HCT116 (cell line): ENCODE results near the gene FAM184A.

Source experiments
- POLR2A ChIP-seq: IDR thresholded peaks from 2 replicates; pipeline ENCODE4 v1.7.0; 2011; ENCODE audit warnings: borderline replicate concordance; ENCODE audit not compliant: insufficient read depth, insufficient read length; ENCODE audit errors: extremely low read depth
- POLR2AphosphoS5 ChIP-seq: IDR thresholded peaks from 2 replicates; pipeline ENCODE4 v1.6.1; 2011; ENCODE audit warnings: mild to moderate bottlenecking, low read depth, low read length, moderate library complexity
- TCF7L2 ChIP-seq: IDR thresholded peaks from 2 replicates; pipeline ENCODE4 v1.7.0; 2011; ENCODE audit warnings: borderline replicate concordance, inconsistent platforms; ENCODE audit not compliant: insufficient read depth, insufficient read length; ENCODE audit errors: extremely low read depth
- YY1 ChIP-seq: IDR thresholded peaks from 2 replicates; pipeline ENCODE4 v1.6.1; 2011; ENCODE audit warnings: low read length, low read depth, moderate library complexity, mild to moderate bottlenecking; ENCODE audit not compliant: insufficient replicate concordance; ENCODE audit errors: extremely low read depth
- TF ChIP-seq, protein P1 (sequence below), 3 experiments: fragments of 200-600 bp in 1 of 3; sonication (generic) in 1 of 3; IDR thresholded peaks in 2 of 3; conservative IDR thresholded peaks in 1 of 3; 2 replicates each; pipeline ENCODE4 v1.5.1; 2012 to 2017; ENCODE audit warnings: low read depth in 2 of 3, low read length in 2 of 3, antibody characterized with exemption in 1 of 3, borderline replicate concordance in 1 of 3, control low read depth in 1 of 3, mild to moderate bottlenecking in 1 of 3, mixed read lengths in 1 of 3, mixed run types in 1 of 3, moderate library complexity in 1 of 3; ENCODE audit not compliant: insufficient read depth in 1 of 3

- no peak for TF ChIP-seq POLR2A
- TF ChIP-seq, protein P1, sequence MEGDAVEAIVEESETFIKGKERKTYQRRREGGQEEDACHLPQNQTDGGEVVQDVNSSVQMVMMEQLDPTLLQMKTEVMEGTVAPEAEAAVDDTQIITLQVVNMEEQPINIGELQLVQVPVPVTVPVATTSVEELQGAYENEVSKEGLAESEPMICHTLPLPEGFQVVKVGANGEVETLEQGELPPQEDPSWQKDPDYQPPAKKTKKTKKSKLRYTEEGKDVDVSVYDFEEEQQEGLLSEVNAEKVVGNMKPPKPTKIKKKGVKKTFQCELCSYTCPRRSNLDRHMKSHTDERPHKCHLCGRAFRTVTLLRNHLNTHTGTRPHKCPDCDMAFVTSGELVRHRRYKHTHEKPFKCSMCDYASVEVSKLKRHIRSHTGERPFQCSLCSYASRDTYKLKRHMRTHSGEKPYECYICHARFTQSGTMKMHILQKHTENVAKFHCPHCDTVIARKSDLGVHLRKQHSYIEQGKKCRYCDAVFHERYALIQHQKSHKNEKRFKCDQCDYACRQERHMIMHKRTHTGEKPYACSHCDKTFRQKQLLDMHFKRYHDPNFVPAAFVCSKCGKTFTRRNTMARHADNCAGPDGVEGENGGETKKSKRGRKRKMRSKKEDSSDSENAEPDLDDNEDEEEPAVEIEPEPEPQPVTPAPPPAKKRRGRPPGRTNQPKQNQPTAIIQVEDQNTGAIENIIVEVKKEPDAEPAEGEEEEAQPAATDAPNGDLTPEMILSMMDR (IDR thresholded peaks at IDR 0.05 in 2 of 3, conservative IDR thresholded peaks at IDR 0.05 in 1 of 3; ENCODE audit: borderline replicate concordance in 1 of 3, insufficient read depth in 1 of 3, low read depth in 2 of 3, low read length in 2 of 3), result no peak
- TF ChIP-seq POLR2AphosphoS5, result no peak
- TF ChIP-seq YY1, result no peak
- no peak for TF ChIP-seq TCF7L2
Observed at GRCh38 chr6:118939683-118940082, 138.8 kb downstream of the FAM184A start.
